Measurements from ENCODE around the gene CDS1. TPM values are rescaled to one million over a fixed set of nuclear protein-coding genes. Genes with fewer than 3 reads are reported as not detected.

CDS1 gene
- total and polyA plus RNA-seq, 2 experiments from 2014 or later: 11.0 to 21.3 TPM

- no peaks in the 10 kb centered on the region for H3K9me3 ChIP-seq (ENCODE audit: low read depth)
- H4K20me1 ChIP-seq (ENCODE audit: insufficient read depth, poor library complexity, severe bottlenecking): no peaks in the 10 kb centered on the region
- no peak for DNase-seq (ENCODE audit: low spot score)
- no peaks in the 10 kb centered on the region for H3K79me2 ChIP-seq
- WGBS (ENCODE audit: low lambda C conversion rate, missing lambda C conversion rate): 74% methylated on average over 1 of the region's 1 CpG
- TF ChIP-seq CTCF (IDR thresholded peaks at IDR 0.05; ENCODE audit: poor library complexity) (no peak), EZH2phosphoT487 (IDR thresholded peaks at IDR 0.05; ENCODE audit: low read depth, severe bottlenecking, unreplicated experiment) (no peak), EZH2 (IDR thresholded peaks at IDR 0.05; ENCODE audit: borderline replicate concordance) (no peak)
- no peak overlapping the region for H3K27ac ChIP-seq
- no peaks in the 10 kb centered on the region for H3K36me3 ChIP-seq (replicated peaks; ENCODE audit: insufficient read depth, low read depth)
- H3K9me2 ChIP-seq (replicated peaks; ENCODE audit: insufficient read depth): no peaks in the 10 kb centered on the region
- H2AFZ ChIP-seq: no peak overlapping the region
- no peak overlapping the region for H3K4me3 ChIP-seq
- no peak overlapping the region for H3K4me2 ChIP-seq
- no peaks in the 10 kb centered on the region for H3K4me1 ChIP-seq (ENCODE audit: insufficient read depth)
- H3K27me3 ChIP-seq: no peaks in the 10 kb centered on the region
Observed at GRCh38 chr4:84622959-84623358, 40.0 kb downstream of the CDS1 start.

GRCh38 chr4:84623661-84624060 is 40.7 kb downstream of the CDS1 start:
- Histone ChIP-seq H3K27me3 (no peaks in the 10 kb centered on the region), H3K4me3 (no peak overlapping the region), H3K9me2 (replicated peaks; ENCODE audit: insufficient read depth) (no peaks in the 10 kb centered on the region), H3K79me2 (no peaks in the 10 kb centered on the region), H3K36me3 (replicated peaks; ENCODE audit: insufficient read depth, low read depth) (no peaks in the 10 kb centered on the region), H2AFZ (no peak overlapping the region), H3K9me3 (ENCODE audit: low read depth) (no peaks in the 10 kb centered on the region), H3K4me2 (no peak overlapping the region), H3K27ac (no peak overlapping the region), H4K20me1 (ENCODE audit: insufficient read depth, poor library complexity, severe bottlenecking) (no peaks in the 10 kb centered on the region), H3K4me1 (ENCODE audit: insufficient read depth) (no peaks in the 10 kb centered on the region)
- DNase-seq (ENCODE audit: low spot score): no peak
- 96% methylated on average over 11 of the region's 11 CpGs for whole genome bisulfite sequencing (ENCODE audit: low lambda C conversion rate, missing lambda C conversion rate)
- no peak for TF ChIP-seq EZH2 (IDR thresholded peaks at IDR 0.05; ENCODE audit: borderline replicate concordance)
- TF ChIP-seq CTCF (IDR thresholded peaks at IDR 0.05; ENCODE audit: poor library complexity): no peak
- no peak for TF ChIP-seq EZH2phosphoT487 (IDR thresholded peaks at IDR 0.05; ENCODE audit: low read depth, severe bottlenecking, unreplicated experiment)

GRCh38 chr4:84626673-84627072 is 43.7 kb downstream of the CDS1 start:
- Histone ChIP-seq H3K79me2 (no peaks in the 10 kb centered on the region), H3K4me3 (no peak overlapping the region), H3K36me3 (replicated peaks; ENCODE audit: insufficient read depth, low read depth) (no peaks in the 10 kb centered on the region), H3K4me1 (ENCODE audit: insufficient read depth) (no peaks in the 10 kb centered on the region), H4K20me1 (ENCODE audit: insufficient read depth, poor library complexity, severe bottlenecking) (no peaks in the 10 kb centered on the region), H2AFZ (no peak overlapping the region), H3K4me2 (no peak overlapping the region), H3K9me3 (ENCODE audit: low read depth) (no peaks in the 10 kb centered on the region), H3K27me3 (no peaks in the 10 kb centered on the region), H3K27ac (no peak overlapping the region), H3K9me2 (replicated peaks; ENCODE audit: insufficient read depth) (no peaks in the 10 kb centered on the region)
- no peak for DNase-seq (ENCODE audit: low spot score)
- 75% methylated on average over 5 of the region's 5 CpGs for WGBS (ENCODE audit: low lambda C conversion rate, missing lambda C conversion rate)
- TF ChIP-seq CTCF (IDR thresholded peaks at IDR 0.05; ENCODE audit: poor library complexity) (no peak), EZH2phosphoT487 (IDR thresholded peaks at IDR 0.05; ENCODE audit: low read depth, severe bottlenecking, unreplicated experiment) (no peak), EZH2 (IDR thresholded peaks at IDR 0.05; ENCODE audit: borderline replicate concordance) (no peak)

- no peak for DNase-seq (ENCODE audit: low spot score)
- Histone ChIP-seq H3K4me1 (ENCODE audit: insufficient read depth) (no peaks in the 10 kb centered on the region), H3K79me2 (no peaks in the 10 kb centered on the region), H3K4me2 (no peak overlapping the region), H3K4me3 (no peak overlapping the region), H3K9me3 (ENCODE audit: low read depth) (no peaks in the 10 kb centered on the region), H3K36me3 (replicated peaks; ENCODE audit: insufficient read depth, low read depth) (no peaks in the 10 kb centered on the region), H3K9me2 (replicated peaks; ENCODE audit: insufficient read depth) (no peaks in the 10 kb centered on the region), H3K27ac (no peak overlapping the region), H4K20me1 (ENCODE audit: insufficient read depth, poor library complexity, severe bottlenecking) (no peaks in the 10 kb centered on the region), H2AFZ (no peak overlapping the region), H3K27me3 (no peaks in the 10 kb centered on the region)
- 92% methylated on average over 3 of the region's 3 CpGs for WGBS (ENCODE audit: low lambda C conversion rate, missing lambda C conversion rate)
- no peak for TF ChIP-seq EZH2 (IDR thresholded peaks at IDR 0.05; ENCODE audit: borderline replicate concordance)
- no peak for TF ChIP-seq CTCF (IDR thresholded peaks at IDR 0.05; ENCODE audit: poor library complexity)
- TF ChIP-seq EZH2phosphoT487 (IDR thresholded peaks at IDR 0.05; ENCODE audit: low read depth, severe bottlenecking, unreplicated experiment): no peak
Observed at GRCh38 chr4:84631573-84631972, 48.6 kb downstream of the CDS1 start.
